Cardiac fibroblast (primary cell): Measurements from ENCODE around the gene OLFML1.
A peak's percentile ranks its signal among the peaks of the same experiment; 100 is the strongest.

ENCODE experiments used
- DNase-seq, 2 donors: peaks; one replicate each; pipeline versions ENCODE4 v3.0.0 to v3.0.0-alpha.2; 2010; ENCODE audit warnings: low read depth in 2 of 2
- H3K4me3 ChIP-seq, 2 donors: replicated peaks in 1 of 2; 1 replicate in 1 of 2; 2 replicates in 1 of 2; pipeline ENCODE4 v1.5.1; 2011; ENCODE audit warnings: low read depth in 2 of 2, low read length in 2 of 2, mild to moderate bottlenecking in 2 of 2, moderate library complexity in 1 of 2
- CTCF ChIP-seq: IDR thresholded peaks from one replicate; pipeline ENCODE4 v1.5.1; 2011; ENCODE audit warnings: low read depth, mild to moderate bottlenecking, low read length, inconsistent platforms

Gene OLFML1

GRCh38 chr11:7451952-7452494 lies 33.3 kb upstream of the OLFML1 start:
- no peak for DNase-seq
- H3K4me3 ChIP-seq: no peak overlapping the region
- no peak for TF ChIP-seq CTCF

GRCh38 chr11:7454854-7455253 lies 30.5 kb upstream of the OLFML1 start:
- TF ChIP-seq CTCF: no peak
- DNase-seq: no peak
- H3K4me3 ChIP-seq: no peak overlapping the region

- DNase-seq: peak; percentile 20 to 55
- TF ChIP-seq CTCF: no peak
Observed at GRCh38 chr11:7457211-7457610, 28.1 kb upstream of the OLFML1 start.

GRCh38 chr11:7462706-7463105 lies 22.6 kb upstream of the OLFML1 start:
- DNase-seq: no peak
- no peak for TF ChIP-seq CTCF
- no peak overlapping the region for H3K4me3 ChIP-seq

More at GRCh38 chr11:7457211-7457610, 28.1 kb upstream of the OLFML1 start:
- H3K4me3 ChIP-seq: no peak overlapping the region

- H3K4me3 ChIP-seq: no peak overlapping the region
- no peak for DNase-seq
- no peak for TF ChIP-seq CTCF
Observed at GRCh38 chr11:7467652-7468051, 17.7 kb upstream of the OLFML1 start.

- H3K4me3 ChIP-seq: no peak overlapping the region
- no peak for TF ChIP-seq CTCF
- DNase-seq: no peak
Observed at GRCh38 chr11:7469351-7469865, 15.9 kb upstream of the OLFML1 start.

GRCh38 chr11:7471071-7471470 lies 14.2 kb upstream of the OLFML1 start:
- H3K4me3 ChIP-seq: no peak overlapping the region
- TF ChIP-seq CTCF: no peak
- no peak for DNase-seq
